ENCODE measurements around the gene GABRB3. TPM values are rescaled to one million over a fixed set of nuclear protein-coding genes. Genes with fewer than 3 reads are reported as not detected.

GABRB3 gene
- under 1 TPM; 0.11 to 0.13 TPM for total RNA-seq

GRCh38 chr15:26772154-26773066 lies at the start of gene GABRB3:
TSS of gene GABRB3 (minus strand) at chr15:26773066.
- ChIA-PET POLR2A (no interaction called here), CTCF (no interaction called here)
- Mint-ChIP-seq H3K36me3 (ENCODE audit: low read depth) (peaks cover 5% of the 10 kb centered on the region), H3K4me3 (no peak within 1 kb of the TSS), H3K27me3 (ENCODE audit: low read depth) (peaks cover 16% of the 10 kb centered on the region), H3K9me3 (ENCODE audit: insufficient read depth) (peaks cover 8% of the 10 kb centered on the region), H3K4me1 (ENCODE audit: low read depth) (peaks cover 2% of the 10 kb centered on the region), H3K27ac (peak within 1 kb of the TSS; percentile 34)
- DNase-seq (no peak), ATAC-seq (no peak)

GRCh38 chr15:26807517-26808427 lies 34.9 kb upstream of the GABRB3 start:
- ChIA-PET POLR2A (no interaction called here), CTCF (no interaction called here)
- Mint-ChIP-seq H3K9me3 (ENCODE audit: insufficient read depth) (peaks cover 13% of the 10 kb centered on the region), H3K4me1 (ENCODE audit: low read depth) (no peaks in the 10 kb centered on the region), H3K4me3 (no peak overlapping the region), H3K36me3 (ENCODE audit: low read depth) (no peaks in the 10 kb centered on the region), H3K27me3 (ENCODE audit: low read depth) (no peaks in the 10 kb centered on the region), H3K27ac (no peak overlapping the region)
- DNase-seq (no peak), ATAC-seq (no peak)

- no peak overlapping the region for H3K27ac Mint-ChIP-seq
- H3K4me3 Mint-ChIP-seq = no peak overlapping the region
- ATAC-seq = no peak
- DNase-seq = no peak
- POLR2A ChIA-PET = no interaction called here
- H3K36me3 Mint-ChIP-seq (ENCODE audit: low read depth) = no peaks in the 10 kb centered on the region
- H3K9me3 Mint-ChIP-seq (ENCODE audit: insufficient read depth) = peaks cover 13% of the 10 kb centered on the region
- CTCF ChIA-PET = no interaction called here
- no peaks in the 10 kb centered on the region for H3K27me3 Mint-ChIP-seq (ENCODE audit: low read depth)
- H3K4me1 Mint-ChIP-seq (ENCODE audit: low read depth) = no peaks in the 10 kb centered on the region
Observed at GRCh38 chr15:26806574-26806973, 33.7 kb upstream of the GABRB3 start.

- Mint-ChIP-seq H3K4me1 (ENCODE audit: low read depth) (no peaks in the 10 kb centered on the region), H3K4me3 (no peak overlapping the region), H3K27ac (no peak overlapping the region), H3K27me3 (ENCODE audit: low read depth) (no peaks in the 10 kb centered on the region), H3K9me3 (ENCODE audit: insufficient read depth) (peaks cover 13% of the 10 kb centered on the region), H3K36me3 (ENCODE audit: low read depth) (no peaks in the 10 kb centered on the region)
- no peak for ATAC-seq
- POLR2A ChIA-PET = no interaction called here
- no peak for DNase-seq
- CTCF ChIA-PET = no interaction called here
Observed at GRCh38 chr15:26806151-26806550, 33.3 kb upstream of the GABRB3 start.

- Mint-ChIP-seq H3K27ac (no peak overlapping the region), H3K27me3 (ENCODE audit: low read depth) (no peaks in the 10 kb centered on the region), H3K4me3 (no peak overlapping the region), H3K4me1 (ENCODE audit: low read depth) (no peaks in the 10 kb centered on the region), H3K36me3 (ENCODE audit: low read depth) (no peaks in the 10 kb centered on the region), H3K9me3 (ENCODE audit: insufficient read depth) (peaks cover 13% of the 10 kb centered on the region)
- ChIA-PET CTCF (no interaction called here), POLR2A (no interaction called here)
- DNase-seq (no peak), ATAC-seq (no peak)
Observed at GRCh38 chr15:26805470-26805869, 32.6 kb upstream of the GABRB3 start.

- ChIA-PET POLR2A (no interaction called here), CTCF (no interaction called here)
- Mint-ChIP-seq H3K4me1 (ENCODE audit: low read depth) (no peaks in the 10 kb centered on the region), H3K27me3 (ENCODE audit: low read depth) (no peaks in the 10 kb centered on the region), H3K36me3 (ENCODE audit: low read depth) (no peaks in the 10 kb centered on the region), H3K9me3 (ENCODE audit: insufficient read depth) (peaks cover 9% of the 10 kb centered on the region), H3K4me3 (no peak overlapping the region), H3K27ac (no peak overlapping the region)
- DNase-seq = no peak
- ATAC-seq = no peak
Observed at GRCh38 chr15:26804063-26804804, 31.4 kb upstream of the GABRB3 start.

- H3K9me3 Mint-ChIP-seq (ENCODE audit: insufficient read depth) = peaks cover 15% of the 10 kb centered on the region
- POLR2A ChIA-PET = no interaction called here
- ATAC-seq (no peak), DNase-seq (no peak)
- H3K4me1 Mint-ChIP-seq (ENCODE audit: low read depth) = no peaks in the 10 kb centered on the region
- H3K27ac Mint-ChIP-seq = no peak overlapping the region
- no peak overlapping the region for H3K4me3 Mint-ChIP-seq
- H3K27me3 Mint-ChIP-seq (ENCODE audit: low read depth) = no peaks in the 10 kb centered on the region
- no peaks in the 10 kb centered on the region for H3K36me3 Mint-ChIP-seq (ENCODE audit: low read depth)
- CTCF ChIA-PET = no interaction called here
Observed at GRCh38 chr15:26790118-26790517, 17.3 kb upstream of the GABRB3 start.

- Mint-ChIP-seq H3K4me3 (no peak overlapping the region), H3K36me3 (ENCODE audit: low read depth) (no peaks in the 10 kb centered on the region), H3K27me3 (ENCODE audit: low read depth) (no peaks in the 10 kb centered on the region), H3K27ac (no peak overlapping the region), H3K4me1 (ENCODE audit: low read depth) (no peaks in the 10 kb centered on the region), H3K9me3 (ENCODE audit: insufficient read depth) (peaks cover 4% of the 10 kb centered on the region)
- DNase-seq = no peak
- ChIA-PET CTCF (no interaction called here), POLR2A (no interaction called here)
- no peak for ATAC-seq
Observed at GRCh38 chr15:26781816-26782215, 8.9 kb upstream of the GABRB3 start.

GRCh38 chr15:26773917-26774316 lies 1.1 kb upstream of the GABRB3 start:
- Mint-ChIP-seq H3K4me1 (ENCODE audit: low read depth) (peaks cover 2% of the 10 kb centered on the region), H3K27ac (peak overlapping the region; percentile 34), H3K36me3 (ENCODE audit: low read depth) (peaks cover 5% of the 10 kb centered on the region), H3K27me3 (ENCODE audit: low read depth) (peaks cover 16% of the 10 kb centered on the region), H3K9me3 (ENCODE audit: insufficient read depth) (peaks cover 8% of the 10 kb centered on the region), H3K4me3 (no peak overlapping the region)
- DNase-seq = no peak
- ChIA-PET CTCF (no interaction called here), POLR2A (no interaction called here)
- ATAC-seq = no peak

- DNase-seq (no peak), ATAC-seq (no peak)
- peaks cover 5% of the 10 kb centered on the region for H3K36me3 Mint-ChIP-seq (ENCODE audit: low read depth)
- H3K4me1 Mint-ChIP-seq (ENCODE audit: low read depth) = peaks cover 2% of the 10 kb centered on the region
- peaks cover 16% of the 10 kb centered on the region for H3K27me3 Mint-ChIP-seq (ENCODE audit: low read depth)
- CTCF ChIA-PET = no interaction called here
- no peak overlapping the region for H3K4me3 Mint-ChIP-seq
- POLR2A ChIA-PET = no interaction called here
- peaks cover 8% of the 10 kb centered on the region for H3K9me3 Mint-ChIP-seq (ENCODE audit: insufficient read depth)
- peak overlapping the region; percentile 34 for H3K27ac Mint-ChIP-seq
Observed at GRCh38 chr15:26773067-26773877, 406 bp upstream of the GABRB3 start.

- Mint-ChIP-seq H3K27me3 (ENCODE audit: low read depth) (peaks cover 16% of the 10 kb centered on the region), H3K36me3 (ENCODE audit: low read depth) (peaks cover 5% of the 10 kb centered on the region), H3K9me3 (ENCODE audit: insufficient read depth) (peaks cover 8% of the 10 kb centered on the region), H3K4me3 (no peak overlapping the region), H3K27ac (no peak overlapping the region), H3K4me1 (ENCODE audit: low read depth) (peaks cover 2% of the 10 kb centered on the region)
- CTCF ChIA-PET = no interaction called here
- POLR2A ChIA-PET = no interaction called here
- DNase-seq (no peak), ATAC-seq (no peak)
Observed at GRCh38 chr15:26771578-26772153, 1.2 kb downstream of the GABRB3 start.
